NOMO-1 (cell line): ENCODE measurements around the gene ERGIC1.

ENCODE experiments used
- DNase-seq, 2 experiments: peaks; one replicate each; lab custom pipeline; 2025; ENCODE audit not compliant: unreplicated experiment in 2 of 2; lab: John Stamatoyannopoulos, UW

Gene ERGIC1

DNA sequence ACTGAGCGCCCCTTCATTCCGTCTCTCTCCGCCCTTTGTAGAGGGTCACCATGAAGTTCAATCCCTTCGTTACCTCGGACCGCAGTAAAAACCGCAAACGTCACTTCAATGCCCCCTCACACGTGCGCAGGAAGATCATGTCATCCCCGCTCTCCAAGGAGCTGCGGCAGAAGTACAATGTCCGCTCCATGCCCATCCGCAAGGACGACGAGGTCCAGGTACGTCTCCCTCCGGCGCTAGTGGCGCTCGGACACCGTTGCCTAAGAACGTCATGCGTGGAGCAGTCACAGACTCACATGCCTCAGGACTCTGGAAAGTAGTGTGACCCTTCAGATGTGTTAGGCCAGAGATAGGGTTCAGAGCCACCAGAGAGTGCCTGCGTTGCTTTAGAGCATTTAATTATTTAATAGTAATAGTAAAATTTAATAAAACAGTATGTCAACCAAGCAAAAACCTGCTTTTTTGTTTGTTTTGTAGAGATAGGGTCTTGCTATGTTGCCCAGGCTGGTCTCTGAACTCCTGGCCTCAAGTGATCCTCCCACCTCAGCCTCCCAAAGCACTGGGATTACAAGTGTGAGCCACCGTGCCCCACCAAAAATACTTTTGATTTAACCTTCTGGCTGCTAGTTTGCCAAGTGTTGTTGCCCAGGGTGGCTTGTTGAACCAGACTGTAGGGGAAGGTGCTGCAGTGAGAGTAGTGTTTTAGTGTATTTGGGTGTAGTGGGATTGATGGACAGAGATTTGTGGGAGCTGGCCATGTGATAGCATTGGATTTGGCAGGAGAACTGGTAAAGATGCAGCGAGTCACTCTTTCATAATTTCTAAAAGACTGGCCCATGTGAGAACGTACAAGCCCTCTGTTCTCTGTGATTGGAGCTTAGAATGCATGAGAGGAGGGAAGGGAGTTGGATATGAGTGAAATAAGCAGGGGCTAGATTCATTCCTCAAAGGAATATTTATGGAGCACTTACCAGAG, 126.1 kb downstream of the ERGIC1 start:
- DNase-seq: no peak

DNA sequence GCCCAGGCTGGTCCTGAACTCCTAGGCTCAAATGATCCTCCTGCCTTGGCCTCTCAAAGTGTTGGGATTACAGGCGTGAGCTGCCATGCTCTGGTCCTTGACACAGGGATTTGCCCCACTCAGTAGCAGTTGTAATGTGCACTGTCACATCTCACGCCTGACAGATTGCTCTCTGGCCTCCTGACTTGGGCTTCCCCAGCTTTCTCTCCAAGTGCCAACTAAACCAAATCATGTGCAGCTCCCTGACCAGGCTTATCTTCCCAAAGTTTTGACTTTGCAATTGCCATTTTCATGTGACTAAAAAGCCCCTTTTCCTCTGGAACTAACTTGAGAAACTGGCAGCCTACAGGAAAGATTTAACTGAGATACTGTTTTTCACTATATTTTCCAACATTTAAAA, 135.9 kb downstream of the ERGIC1 start:
- DNase-seq: no peak

DNA sequence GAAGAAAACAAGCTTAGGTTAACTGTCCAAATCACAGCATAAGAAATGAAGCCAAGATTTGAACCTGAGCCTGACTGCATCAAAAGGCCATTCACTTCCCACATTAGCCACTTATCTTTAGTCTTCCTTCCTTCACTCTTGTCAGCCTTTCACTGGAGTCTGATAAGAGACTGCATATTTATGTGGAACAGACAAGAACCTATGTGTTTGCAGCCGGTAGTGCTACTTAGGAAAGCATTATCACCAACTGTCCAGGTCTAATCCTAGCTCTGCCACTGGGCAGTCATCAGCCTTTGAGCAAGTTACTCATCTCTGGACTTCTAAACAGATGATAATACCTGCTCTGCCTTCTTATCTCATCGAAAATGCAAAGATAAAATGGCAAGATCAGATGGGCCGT, 137.4 kb downstream of the ERGIC1 start:
- DNase-seq: no peak

DNA sequence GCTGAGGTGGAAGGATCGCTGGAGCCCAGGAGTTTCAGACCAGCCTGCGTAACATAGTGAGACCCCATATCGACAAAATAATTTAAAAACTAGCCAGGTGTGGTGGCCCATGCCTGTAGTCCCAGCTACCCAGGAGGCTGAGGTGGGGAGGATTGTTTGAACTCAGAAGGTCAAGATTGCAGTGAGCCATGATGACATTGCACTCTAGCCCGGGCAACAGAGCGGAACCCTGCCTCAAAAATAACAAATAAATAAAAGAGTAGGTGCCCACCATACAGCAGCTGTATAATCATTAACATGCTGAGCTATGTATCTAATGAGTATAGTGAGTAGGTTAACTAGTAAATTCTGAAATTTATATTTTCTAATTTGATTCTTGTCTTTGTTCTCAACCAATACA, 138.5 kb downstream of the ERGIC1 start:
- no peak for DNase-seq

DNA sequence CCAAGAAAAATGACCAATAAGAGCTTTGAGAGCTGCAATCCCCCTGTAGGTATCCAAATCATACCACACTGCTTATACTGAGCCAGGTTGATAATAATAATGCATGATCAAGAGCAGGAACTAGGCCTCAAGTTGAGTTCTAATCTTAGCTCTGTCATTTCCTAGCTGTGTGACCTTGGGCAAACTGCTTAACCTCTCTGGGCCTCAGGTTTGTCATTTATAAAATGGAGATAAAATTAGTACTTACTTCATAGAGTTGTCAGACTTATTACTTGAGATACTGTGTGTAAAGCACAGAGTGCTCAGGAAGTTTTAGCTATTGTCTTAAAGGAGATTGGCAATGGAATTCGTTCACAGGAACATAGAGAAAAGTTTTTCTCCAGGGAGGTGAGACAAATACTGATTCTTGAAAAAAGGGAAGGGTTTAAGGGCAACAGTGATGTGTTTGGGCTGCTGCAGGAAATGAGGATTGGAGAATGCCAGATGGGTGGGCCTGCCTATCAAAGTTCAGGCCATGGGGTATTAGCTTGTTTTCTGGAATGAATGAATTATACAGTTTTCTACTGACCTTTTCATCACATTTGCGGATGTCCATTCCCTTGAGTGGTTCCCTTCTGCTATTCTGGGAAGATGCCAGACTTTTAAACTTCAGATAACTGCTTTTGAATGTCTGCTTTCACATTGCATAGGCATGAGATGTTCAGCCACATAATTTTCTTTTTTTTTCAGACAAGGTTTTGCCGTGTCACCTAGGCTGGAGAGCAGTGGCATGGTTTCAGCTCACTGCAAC, 139.3 kb downstream of the ERGIC1 start:
- DNase-seq: no peak

DNA sequence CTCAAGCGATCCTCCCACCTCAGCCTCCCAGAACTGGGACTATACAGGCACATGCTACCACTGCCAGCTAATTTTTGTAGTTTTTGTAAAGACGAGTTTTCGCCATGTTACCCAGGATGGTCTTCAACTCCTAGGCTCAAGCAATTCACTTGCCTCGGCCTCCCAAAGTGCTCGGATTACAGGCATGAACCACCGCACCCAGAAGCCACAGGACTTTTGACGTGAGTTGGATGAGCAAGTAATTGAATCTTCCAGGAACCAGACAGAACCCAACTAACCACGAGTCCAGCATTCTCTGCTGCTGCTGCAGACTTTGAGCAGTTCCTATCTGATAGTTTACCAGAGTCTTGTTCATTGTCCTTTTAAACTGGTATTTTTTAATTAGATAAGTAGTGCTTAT, 139.9 kb downstream of the ERGIC1 start:
- DNase-seq: no peak

DNA sequence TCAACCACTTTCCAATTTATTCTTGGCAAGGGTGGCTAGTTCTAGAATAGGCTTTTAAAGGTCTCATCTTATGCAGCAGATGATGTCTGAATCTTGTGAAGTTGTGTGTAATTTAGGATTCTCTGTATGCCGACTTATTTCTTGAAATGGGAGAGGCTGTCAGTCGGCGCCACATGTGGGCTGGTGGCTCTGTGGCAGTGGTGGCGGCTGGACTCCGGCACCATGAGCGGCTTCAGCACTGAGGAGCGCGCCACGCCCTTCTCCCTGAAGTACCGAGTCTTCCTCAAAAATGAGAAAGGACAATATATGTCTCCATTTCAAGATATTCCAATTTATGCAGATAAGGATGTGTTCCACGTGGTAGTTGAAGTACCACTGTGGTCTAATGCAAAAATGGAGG, 141.2 kb downstream of the ERGIC1 start:
- no peak for DNase-seq

DNA sequence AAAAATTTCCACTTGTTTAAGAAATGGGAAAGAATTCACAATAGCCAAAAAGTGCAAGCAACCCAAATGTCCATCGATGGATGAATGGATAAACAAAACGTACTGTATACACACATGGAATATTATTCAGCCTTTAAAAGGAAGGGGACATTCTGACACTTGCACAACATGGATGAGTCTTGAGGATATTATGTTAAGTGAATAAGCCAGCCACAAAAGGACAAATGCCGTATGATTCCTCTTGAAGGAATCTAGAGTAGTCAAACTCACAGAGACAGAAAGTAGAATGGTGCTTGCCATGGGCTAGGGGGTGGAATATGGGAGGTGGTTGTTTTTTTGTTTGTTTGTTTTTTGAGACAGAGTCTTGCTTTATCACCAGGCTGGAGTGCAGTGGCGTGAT, 145.7 kb downstream of the ERGIC1 start:
- DNase-seq: no peak

DNA sequence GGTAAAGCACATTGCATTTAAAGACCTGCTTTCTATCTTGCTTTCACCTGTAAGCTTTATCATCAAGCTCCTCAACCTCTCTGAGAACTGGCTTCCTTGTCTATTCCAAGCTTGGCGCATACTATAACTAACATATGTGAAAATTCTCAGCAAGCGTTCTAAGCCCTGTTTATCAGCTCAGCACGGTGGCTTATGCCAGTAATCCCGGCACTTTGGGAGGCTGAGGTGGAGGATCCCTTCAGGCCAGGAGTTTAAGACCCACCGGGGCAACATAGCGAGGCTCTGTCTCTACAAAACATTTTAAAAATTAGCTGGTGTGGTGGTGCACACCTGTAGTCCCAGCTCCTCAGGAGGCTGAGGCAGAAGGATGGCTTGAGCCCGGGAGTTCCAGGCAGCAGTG, 147.9 kb downstream of the ERGIC1 start:
- no peak for DNase-seq

DNA sequence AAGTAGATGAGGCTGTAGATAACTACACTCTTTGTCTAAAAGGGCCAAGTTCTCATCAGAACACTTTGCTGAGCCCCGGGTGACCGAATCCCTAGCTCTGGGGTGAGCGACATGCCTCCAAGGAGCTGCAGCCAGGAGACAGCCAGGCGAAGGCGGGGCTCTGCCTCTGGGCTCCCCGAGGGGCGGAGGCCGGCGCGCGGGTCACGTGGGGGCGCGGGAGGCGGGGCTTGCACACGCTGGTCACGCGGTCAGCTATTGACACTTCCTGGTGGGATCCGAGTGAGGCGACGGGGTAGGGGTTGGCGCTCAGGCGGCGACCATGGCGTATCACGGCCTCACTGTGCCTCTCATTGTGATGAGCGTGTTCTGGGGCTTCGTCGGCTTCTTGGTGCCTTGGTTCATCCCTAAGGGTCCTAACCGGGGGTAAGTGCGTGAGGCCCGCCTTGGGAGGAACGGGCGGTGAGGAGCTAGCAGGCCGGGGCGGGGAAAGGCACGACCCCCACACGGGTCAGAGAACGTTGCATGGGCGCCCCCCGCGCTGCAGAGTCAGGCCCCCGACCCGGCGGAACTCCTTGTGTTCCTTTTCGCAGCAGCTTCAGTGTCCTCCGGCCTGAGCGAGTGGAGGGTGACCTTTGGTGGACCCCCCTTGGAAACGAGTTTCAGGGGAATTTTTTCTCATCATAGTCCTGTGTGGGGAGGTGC, 149.6 kb downstream of the ERGIC1 start, which contains the start of gene ATP6V0E1:
TSS of gene ATP6V0E1 (plus strand) at position 230 of the 702 bp plus-strand sequence. CDS start at position 320, 90 bp downstream.
- DNase-seq: peak; percentile 84 to 88

DNA sequence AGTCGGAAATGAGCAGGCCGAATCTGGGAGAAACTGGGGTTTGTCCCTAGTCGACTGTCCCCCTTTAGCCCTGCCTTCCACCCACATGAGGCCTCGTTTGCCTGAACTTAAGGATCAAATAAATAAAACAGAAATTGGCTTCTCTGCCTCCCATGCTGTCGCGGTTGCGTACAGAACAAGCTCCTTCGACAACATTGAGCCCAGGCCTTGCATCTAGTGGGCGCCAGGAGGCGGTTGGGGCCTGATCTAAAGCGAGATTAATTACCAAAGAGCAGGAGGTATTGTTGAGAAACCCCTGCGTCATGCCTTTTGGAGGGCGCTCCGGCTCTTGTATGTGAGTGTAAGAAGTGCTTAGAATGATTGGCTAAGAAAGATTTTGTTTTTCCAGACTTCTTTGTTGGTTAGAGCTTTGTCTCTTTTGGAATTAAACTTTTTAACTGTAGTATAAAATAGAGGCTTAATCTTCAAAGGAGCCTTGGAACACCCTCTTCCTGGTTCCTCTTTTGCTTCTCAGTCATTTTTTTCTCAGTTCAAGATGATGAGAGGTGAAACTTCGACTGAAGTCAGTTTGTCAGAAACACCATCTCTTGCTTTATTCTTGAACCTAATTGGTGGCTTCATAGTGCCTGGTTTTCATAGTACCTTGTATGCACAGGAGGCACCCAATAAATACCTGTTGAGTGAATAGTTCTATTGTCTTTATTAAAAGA, 150.3 kb downstream of the ERGIC1 start:
- DNase-seq: peak; percentile 92

DNA sequence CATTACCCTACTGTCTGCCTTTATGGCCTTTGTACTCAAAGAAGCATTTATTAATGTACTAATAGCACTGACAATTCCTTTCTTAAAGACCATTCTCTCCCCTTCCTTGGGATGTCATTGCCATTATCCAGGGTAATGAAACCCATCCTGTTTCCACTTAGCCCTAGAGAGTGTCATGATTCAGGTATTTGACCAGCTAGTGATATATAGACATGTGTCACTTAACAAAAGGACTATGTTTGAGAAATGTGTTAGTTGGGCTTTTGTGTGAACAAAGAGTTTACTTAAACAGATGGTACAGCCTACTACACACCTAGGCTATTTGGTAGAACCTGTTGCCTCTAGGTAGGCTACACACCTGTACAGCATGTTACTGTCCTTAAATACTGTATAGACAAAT, 151.5 kb downstream of the ERGIC1 start:
- no peak for DNase-seq

DNA sequence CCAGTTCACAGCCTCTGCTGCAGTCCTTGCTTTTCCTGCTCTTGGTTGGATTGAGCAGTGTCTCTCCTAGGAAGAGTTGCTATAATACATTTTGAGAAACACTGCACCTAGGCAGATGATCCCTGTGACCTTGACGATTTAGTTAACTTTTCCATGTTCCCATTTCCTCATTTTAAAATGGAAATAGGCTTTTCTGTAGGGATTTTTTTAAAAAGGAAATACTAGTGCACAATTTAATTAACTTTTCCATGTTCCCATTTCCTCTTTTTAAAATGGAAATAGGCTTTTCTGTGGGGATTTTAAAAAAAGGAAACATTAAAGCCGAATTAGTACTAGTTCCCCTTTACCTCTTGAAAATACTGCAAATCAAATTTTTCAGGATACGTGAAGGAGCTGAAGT, 154.2 kb downstream of the ERGIC1 start:
- no peak for DNase-seq

DNA sequence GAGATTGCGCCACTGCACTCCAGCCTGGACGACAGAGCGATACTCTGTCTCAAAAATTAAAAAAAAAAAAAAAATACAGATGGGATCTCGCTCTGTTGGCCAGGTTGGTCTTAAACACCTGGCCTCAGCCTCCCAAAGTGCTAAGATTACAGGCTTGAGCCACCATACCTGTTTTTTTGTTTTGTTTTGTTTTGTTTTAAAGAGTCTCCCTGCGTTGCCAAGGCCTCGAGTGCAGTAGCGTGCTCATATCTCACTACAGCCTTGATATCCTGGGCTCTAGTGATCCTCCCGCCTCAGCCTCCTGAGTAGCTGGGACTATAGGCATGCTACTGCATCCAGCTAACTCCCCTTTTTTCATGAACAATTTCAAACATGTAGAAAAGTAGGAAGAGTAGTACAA, 156.7 kb downstream of the ERGIC1 start:
- no peak for DNase-seq

DNA sequence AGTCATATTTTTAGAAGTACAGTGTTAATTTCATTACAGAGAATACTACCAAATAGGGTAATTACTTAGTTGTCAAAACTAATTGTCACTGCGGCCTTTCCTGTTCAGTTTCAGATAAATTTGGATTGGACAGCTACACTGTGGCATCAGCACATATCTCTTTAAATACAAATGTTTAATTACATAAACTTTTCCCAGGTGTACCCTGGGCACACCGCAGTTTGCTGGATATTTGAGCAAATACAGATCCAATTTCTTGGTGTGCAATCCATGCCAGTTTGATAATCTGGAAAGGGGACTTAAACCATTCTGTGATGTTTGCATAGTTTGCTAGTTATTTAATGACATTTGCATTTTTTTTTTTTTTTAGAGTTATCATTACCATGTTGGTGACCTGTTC, 160.4 kb downstream of the ERGIC1 start:
- DNase-seq: no peak

DNA sequence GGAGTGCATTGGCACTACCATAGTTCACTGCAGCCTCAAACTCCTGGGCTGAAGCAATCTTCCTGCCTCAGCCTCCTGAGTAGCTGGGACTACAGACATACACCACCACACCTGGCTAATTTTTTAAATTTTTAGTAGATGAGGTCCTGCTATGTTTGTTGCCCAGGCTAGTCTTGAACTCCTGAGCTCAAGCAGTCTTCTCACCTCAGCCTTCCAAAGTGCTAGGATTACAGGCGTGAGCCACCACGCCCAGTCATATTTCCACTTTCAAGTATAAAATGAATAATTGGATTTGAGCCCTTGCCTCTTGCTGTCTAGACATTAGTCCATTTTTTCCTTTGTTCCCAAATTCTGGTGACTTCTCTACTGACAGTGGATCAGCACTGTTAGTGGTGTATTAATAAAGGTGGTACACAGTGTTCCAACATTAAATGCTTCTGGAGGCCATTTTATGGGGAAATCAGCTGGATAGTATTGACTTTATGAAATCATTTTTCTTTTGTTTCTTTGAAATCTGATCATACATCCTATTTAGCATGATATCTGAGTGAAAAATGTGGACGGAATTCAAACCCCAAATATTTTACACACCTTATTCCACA, 165.4 kb downstream of the ERGIC1 start:
- DNase-seq: no peak

DNA sequence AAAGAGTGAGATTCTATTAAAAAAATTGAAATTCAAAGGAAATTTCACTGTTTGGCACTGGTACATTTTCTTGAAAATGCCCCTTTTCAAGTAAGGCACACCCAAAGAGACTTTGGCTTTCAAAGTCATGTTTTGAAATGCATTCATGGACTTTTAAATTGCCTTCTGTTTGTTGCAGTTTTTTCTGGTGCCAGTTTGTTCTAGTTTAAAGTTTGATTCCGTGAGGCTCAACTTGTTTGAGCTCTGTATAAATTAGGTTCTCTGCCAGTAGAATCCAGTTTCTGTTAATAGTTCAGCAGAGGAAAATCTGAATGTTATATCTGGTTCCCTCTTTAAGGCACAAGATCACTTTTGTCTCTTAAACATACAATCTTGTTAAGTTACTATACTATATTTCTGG, 165.9 kb downstream of the ERGIC1 start:
- no peak for DNase-seq

DNA sequence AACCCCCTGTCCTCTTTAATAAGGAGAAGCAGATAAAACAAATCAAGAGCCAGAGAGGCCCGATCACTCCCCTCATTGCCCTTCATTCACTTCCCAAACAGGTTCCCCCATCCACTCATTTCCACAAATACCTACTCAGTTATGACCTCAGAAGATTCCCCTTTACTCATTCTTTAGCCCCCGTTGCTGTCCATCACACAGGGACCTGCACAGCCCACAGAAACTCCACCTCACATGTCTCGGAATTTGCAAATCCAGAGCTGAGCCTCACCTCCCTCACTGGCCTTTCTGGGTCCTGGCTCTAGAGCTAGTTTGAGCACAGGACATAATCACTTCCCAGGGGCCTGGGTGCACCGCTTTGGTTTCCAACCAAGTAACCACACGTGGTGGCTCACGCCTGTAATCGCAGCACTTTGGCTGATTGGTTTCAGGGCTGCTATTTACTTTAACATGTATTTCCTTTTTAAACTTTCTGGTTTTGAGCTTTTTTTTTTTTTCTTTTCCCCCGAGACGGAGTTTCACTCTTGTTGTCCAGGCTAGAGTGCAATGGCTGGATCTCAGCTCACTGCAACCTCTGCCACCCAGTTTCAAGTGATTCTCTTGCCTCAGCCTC, 167.3 kb downstream of the ERGIC1 start:
- no peak for DNase-seq
